ENCODE results near the gene FAM187B. TPM values are rescaled to one million over a fixed set of nuclear protein-coding genes. Genes with fewer than 3 reads are reported as not detected.

FAM187B gene
- total RNA-seq, 1 donor from 2014 or later: not detected

DNA sequence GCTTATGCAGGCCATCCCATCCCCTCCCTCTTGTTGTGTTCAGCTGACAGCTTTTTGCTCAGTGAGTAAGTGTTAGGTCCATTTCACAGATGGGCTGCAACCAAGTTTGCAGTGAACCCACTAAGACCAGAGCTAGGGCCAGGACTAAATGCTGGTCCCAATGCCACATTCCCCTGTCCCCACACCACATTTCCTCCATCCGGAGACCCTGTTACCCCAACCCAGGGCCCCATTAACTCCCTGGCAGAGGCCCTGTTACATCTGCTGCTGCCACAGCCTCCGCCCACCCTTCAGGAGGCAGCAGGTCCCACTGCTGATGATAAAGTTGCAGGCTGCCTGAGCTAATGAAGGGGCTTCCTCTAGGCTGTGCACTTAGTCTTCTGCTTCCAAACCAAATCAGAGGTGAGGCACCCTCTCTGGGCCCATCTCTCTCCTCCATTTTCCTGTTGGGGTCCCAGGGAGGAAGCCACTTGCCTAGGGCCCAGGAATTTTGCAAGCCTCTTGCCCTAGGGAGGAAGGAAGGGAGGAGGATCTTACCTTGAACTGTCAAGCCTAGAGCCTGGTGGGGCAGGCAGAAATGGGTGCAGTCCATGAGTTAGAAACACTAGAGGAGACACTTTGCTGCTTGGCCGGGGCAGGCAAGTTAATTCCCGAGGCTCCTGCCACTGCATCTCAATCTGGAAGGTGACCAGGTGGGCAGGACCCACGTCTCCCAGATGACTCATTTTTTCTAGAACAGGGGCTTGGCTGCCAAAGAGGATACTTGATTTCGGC lies 36.8 kb upstream of the FAM187B start:
- Mint-ChIP-seq H3K4me1 (ENCODE audit: low read depth) (peaks cover 8% of the 10 kb centered on the region), H3K9me3 (ENCODE audit: low read depth) (no peaks in the 10 kb centered on the region), H3K36me3 (ENCODE audit: low read depth) (peaks cover 4% of the 10 kb centered on the region), H3K27me3 (ENCODE audit: low read depth) (no peaks in the 10 kb centered on the region), H3K27ac (ENCODE audit: unreplicated experiment) (no peak overlapping the region), H3K4me3 (ENCODE audit: unreplicated experiment) (peak overlapping the region; percentile 96)
- TF ChIP-seq, protein P1, sequence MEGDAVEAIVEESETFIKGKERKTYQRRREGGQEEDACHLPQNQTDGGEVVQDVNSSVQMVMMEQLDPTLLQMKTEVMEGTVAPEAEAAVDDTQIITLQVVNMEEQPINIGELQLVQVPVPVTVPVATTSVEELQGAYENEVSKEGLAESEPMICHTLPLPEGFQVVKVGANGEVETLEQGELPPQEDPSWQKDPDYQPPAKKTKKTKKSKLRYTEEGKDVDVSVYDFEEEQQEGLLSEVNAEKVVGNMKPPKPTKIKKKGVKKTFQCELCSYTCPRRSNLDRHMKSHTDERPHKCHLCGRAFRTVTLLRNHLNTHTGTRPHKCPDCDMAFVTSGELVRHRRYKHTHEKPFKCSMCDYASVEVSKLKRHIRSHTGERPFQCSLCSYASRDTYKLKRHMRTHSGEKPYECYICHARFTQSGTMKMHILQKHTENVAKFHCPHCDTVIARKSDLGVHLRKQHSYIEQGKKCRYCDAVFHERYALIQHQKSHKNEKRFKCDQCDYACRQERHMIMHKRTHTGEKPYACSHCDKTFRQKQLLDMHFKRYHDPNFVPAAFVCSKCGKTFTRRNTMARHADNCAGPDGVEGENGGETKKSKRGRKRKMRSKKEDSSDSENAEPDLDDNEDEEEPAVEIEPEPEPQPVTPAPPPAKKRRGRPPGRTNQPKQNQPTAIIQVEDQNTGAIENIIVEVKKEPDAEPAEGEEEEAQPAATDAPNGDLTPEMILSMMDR (IDR thresholded peaks at IDR 0.05): no peak
- peak; percentile 54 for DNase-seq (ENCODE audit: low spot score)

DNA sequence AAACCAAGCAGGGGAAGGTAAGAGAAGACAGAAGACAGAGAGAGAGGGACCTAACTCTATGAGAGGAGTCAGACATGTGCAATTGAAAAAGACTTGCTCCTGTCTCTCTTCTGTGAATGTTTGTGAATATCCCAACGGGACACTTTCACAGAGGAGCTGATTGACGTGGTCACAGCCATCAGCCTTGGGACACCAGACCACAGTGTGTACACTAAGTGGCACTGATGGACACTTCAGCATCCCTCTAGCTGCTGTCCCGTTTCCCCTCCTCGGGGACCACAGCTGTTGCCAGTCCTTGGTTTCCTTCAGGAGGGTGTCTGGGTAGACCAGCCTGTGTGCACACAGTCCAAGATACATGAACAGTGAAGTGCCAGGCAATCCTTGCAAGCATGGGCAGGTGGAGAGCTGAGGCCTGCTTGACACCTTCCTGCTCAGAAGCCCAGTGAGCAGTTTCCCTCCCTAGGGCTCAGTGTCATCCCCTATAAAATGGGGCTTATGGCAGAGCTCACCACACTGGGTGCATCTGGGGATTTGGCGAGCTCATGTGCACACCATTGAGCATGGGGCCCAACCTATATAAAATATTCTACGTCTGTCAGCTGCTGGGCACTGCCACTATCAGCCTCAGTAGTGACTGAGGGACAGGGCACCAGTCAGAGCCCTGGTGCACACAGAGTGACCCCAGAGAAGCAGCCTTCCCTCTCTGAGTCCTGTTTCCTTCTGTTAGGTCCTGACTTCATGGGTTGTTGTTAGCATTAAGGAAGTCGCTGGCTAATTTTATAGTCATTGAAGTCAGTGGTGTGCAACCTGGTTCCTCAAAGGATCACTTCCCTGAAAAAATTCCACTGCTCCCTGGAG lies 36.0 kb upstream of the FAM187B start:
- peaks cover 5% of the 10 kb centered on the region for H3K4me1 Mint-ChIP-seq (ENCODE audit: low read depth)
- peak; percentile 59 for DNase-seq (ENCODE audit: low spot score)
- H3K27ac Mint-ChIP-seq (ENCODE audit: unreplicated experiment): no peak overlapping the region
- H3K36me3 Mint-ChIP-seq (ENCODE audit: low read depth): peaks cover 4% of the 10 kb centered on the region
- H3K27me3 Mint-ChIP-seq (ENCODE audit: low read depth): no peaks in the 10 kb centered on the region
- TF ChIP-seq, protein P1 (IDR thresholded peaks at IDR 0.05): no peak
- H3K4me3 Mint-ChIP-seq (ENCODE audit: unreplicated experiment): no peak overlapping the region
- no peaks in the 10 kb centered on the region for H3K9me3 Mint-ChIP-seq (ENCODE audit: low read depth)

DNA sequence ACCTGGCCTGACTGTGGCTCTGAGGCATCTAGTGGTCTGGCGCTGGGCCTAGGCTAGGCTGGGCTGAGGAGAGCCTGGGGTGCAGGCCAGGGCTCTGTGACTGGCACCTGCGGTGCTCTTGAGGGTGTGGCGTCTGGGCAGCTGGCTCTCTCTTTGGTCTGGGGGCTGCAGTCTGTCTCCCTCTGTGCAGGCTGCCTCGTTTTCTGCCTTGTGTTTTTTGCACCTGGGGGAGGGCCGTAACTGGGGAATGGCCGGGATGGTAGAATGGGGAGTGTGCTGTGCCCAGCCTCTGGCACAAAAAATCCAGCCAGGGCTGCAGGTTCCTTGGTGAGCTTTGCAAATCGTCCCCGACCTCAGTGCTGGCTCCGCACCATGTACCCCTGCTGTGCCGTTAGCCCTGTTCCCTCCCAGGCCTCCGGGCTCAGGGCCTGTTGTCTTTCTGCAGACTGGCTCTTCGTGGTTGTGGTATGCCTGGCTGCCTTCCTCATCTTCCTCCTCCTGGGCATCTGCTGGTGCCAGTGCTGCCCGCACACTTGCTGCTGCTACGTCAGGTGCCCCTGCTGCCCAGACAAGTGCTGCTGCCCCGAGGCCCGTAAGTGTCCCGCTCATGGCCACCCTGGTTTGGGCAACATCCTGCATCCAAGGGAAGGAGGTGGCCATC lies 33.7 kb upstream of the FAM187B start:
- Mint-ChIP-seq H3K4me3 (ENCODE audit: unreplicated experiment) (no peak overlapping the region), H3K9me3 (ENCODE audit: low read depth) (no peaks in the 10 kb centered on the region), H3K36me3 (ENCODE audit: low read depth) (peaks cover 4% of the 10 kb centered on the region), H3K27ac (ENCODE audit: unreplicated experiment) (no peak overlapping the region), H3K4me1 (ENCODE audit: low read depth) (peaks cover 5% of the 10 kb centered on the region), H3K27me3 (ENCODE audit: low read depth) (no peaks in the 10 kb centered on the region)
- TF ChIP-seq, protein P1 (IDR thresholded peaks at IDR 0.05): no peak
- DNase-seq (ENCODE audit: low spot score): peak; percentile 75

DNA sequence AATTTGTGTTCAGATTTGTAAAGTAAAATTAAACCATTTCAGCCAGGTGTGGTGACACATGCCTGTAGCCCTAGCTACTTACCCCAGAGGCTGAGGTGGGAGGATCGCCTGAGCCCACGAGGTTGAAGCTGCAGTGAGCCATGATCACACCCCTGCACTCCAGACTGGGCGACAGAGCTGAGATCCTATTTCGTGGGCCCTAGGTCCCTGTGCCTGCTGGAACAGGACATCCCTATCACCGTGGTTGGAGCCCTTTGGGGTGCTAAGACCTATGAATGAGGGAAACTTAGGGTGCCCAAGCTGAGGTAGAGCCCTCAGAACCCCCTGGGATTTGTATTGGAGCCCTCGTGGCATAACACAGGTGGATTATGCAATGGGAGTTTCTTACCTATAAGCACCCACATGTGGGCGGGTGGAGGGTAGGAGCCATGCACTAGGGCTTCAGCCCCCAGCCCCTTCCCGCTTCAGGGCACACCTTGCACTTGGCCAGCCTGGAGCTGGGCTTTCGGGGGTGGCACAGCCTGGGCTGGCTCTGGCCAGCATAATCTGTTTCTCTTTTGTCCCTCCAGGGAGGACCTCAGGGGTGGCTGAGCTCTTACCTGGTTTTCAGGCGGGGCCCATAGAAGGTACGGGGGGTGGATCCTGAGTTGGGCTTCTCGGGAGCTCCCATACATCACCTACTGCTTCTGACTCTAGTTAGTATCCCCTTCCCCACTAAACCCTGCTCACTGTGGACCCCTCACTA lies 33.0 kb upstream of the FAM187B start:
- DNase-seq (ENCODE audit: low spot score): peak; percentile 38
- Mint-ChIP-seq H3K9me3 (ENCODE audit: low read depth) (no peaks in the 10 kb centered on the region), H3K27ac (ENCODE audit: unreplicated experiment) (no peak overlapping the region), H3K27me3 (ENCODE audit: low read depth) (peaks cover under 1% of the 10 kb centered on the region), H3K4me3 (ENCODE audit: unreplicated experiment) (no peak overlapping the region), H3K4me1 (ENCODE audit: low read depth) (peaks cover 5% of the 10 kb centered on the region), H3K36me3 (ENCODE audit: low read depth) (peaks cover 4% of the 10 kb centered on the region)
- TF ChIP-seq, protein P1 (IDR thresholded peaks at IDR 0.05): no peak

Measured in chondrocyte (in vitro differentiated cells).